Astrocyte (in vitro differentiated cells and primary cell): Measurements from ENCODE around the gene GNAT1.

Experiments used
- CTCF ChIP-seq: IDR thresholded peaks from 2 replicates; pipeline ENCODE4 v1.5.1; 2011; ENCODE audit warnings: low read depth, mild to moderate bottlenecking, inconsistent platforms, low read length, moderate library complexity; ENCODE audit not compliant: insufficient read depth
- EZH2 ChIP-seq: IDR thresholded peaks from 2 replicates; pipeline ENCODE4 v1.6.1; 2012; ENCODE audit warnings: mild to moderate bottlenecking, low read length, inconsistent platforms; ENCODE audit not compliant: insufficient read depth

GRCh38 chr3:50147016-50147415 is 44.4 kb upstream of the GNAT1 start:
- TF ChIP-seq CTCF: no peak
- no peak for TF ChIP-seq EZH2
